ENCODE data around the gene RAMP3.
A peak's percentile ranks its signal among the peaks of the same experiment; 100 is the strongest.

The RAMP3 gene

GRCh38 chr7:45211958-45212357 is 54.4 kb downstream of the RAMP3 start:
- Histone ChIP-seq H3K4me3 (ENCODE audit: control insufficient read depth in 1 of 7, extremely low read depth in 1 of 7, insufficient read depth in 4 of 7, low read depth in 2 of 7, low read length in 6 of 7) (no peak overlapping the region), H3K36me3 (ENCODE audit: control insufficient read depth in 4 of 4, insufficient read depth in 4 of 4, low read length in 3 of 4) (no peaks in the 10 kb centered on the region), H3K27me3 (replicated peaks in 2 of 5; ENCODE audit: control insufficient read depth in 4 of 5, insufficient read depth in 5 of 5, low read length in 4 of 5) (peaks cover 4 to 34% (median 21%) of the 10 kb centered on the region in 5 experiments), H3K9me3 (ENCODE audit: control extremely low read depth in 1 of 5, control insufficient read depth in 4 of 5, insufficient read depth in 2 of 5, low read depth in 1 of 5, low read length in 4 of 5) (peaks cover 0 to 3% (median 0%) of the 10 kb centered on the region in 5 experiments), H3K27ac (ENCODE audit: insufficient read depth in 1 of 2, low read depth in 1 of 2, low read length in 2 of 2, poor library complexity in 1 of 2, severe bottlenecking in 2 of 2) (no peak overlapping the region), H3K4me1 (ENCODE audit: control extremely low read depth in 1 of 4, control insufficient read depth in 4 of 4, insufficient read depth in 4 of 4, low read length in 3 of 4) (no peaks in the 10 kb centered on the region)
- POLR2A ChIA-PET, result no interaction called here
- CTCF ChIA-PET, result no interaction called here
- DNase-seq, result no peak
- 100% methylated on average over 1 of the region's 2 CpGs for WGBS (ENCODE audit: insufficient coverage)

- 94% methylated on average over 5 of the region's 5 CpGs for WGBS (ENCODE audit: insufficient coverage)
- Histone ChIP-seq H3K4me1 (ENCODE audit: control extremely low read depth in 1 of 4, control insufficient read depth in 4 of 4, insufficient read depth in 4 of 4, low read length in 3 of 4) (no peaks in the 10 kb centered on the region), H3K36me3 (ENCODE audit: control insufficient read depth in 4 of 4, insufficient read depth in 4 of 4, low read length in 3 of 4) (no peaks in the 10 kb centered on the region), H3K4me3 (ENCODE audit: control insufficient read depth in 1 of 7, extremely low read depth in 1 of 7, insufficient read depth in 4 of 7, low read depth in 2 of 7, low read length in 6 of 7) (no peak overlapping the region), H3K9me3 (ENCODE audit: control extremely low read depth in 1 of 5, control insufficient read depth in 4 of 5, insufficient read depth in 2 of 5, low read depth in 1 of 5, low read length in 4 of 5) (peaks cover 0 to 3% (median 0%) of the 10 kb centered on the region in 5 experiments), H3K27ac (ENCODE audit: insufficient read depth in 1 of 2, low read depth in 1 of 2, low read length in 2 of 2, poor library complexity in 1 of 2, severe bottlenecking in 2 of 2) (no peak overlapping the region), H3K27me3 (replicated peaks in 2 of 5; ENCODE audit: control insufficient read depth in 4 of 5, insufficient read depth in 5 of 5, low read length in 4 of 5) (peaks cover 4 to 35% (median 21%) of the 10 kb centered on the region in 5 experiments)
- DNase-seq, result no peak
- ChIA-PET CTCF (interaction anchor here (0.8 kb wide), 1 partner anchor 43 kb away, joined by 3 read pairs; no protein-coding TSS in a partner anchor), POLR2A (no interaction called here)
These were observed 55.0 kb downstream of the RAMP3 start for GRCh38 chr7:45212606-45213005.

GRCh38 chr7:45215601-45216062 is 58.0 kb downstream of the RAMP3 start:
- ChIA-PET POLR2A (no interaction called here), CTCF (interaction anchor here (1.8 kb wide), 1 partner anchor 21 kb away, joined by 4 read pairs; no protein-coding TSS in a partner anchor)
- no peak overlapping the region for H3K4me3 ChIP-seq (ENCODE audit: control insufficient read depth in 1 of 7, extremely low read depth in 1 of 7, insufficient read depth in 4 of 7, low read depth in 2 of 7, low read length in 6 of 7)
- H3K4me1 ChIP-seq (ENCODE audit: control extremely low read depth in 1 of 4, control insufficient read depth in 4 of 4, insufficient read depth in 4 of 4, low read length in 3 of 4), result no peaks in the 10 kb centered on the region
- WGBS (ENCODE audit: insufficient coverage), result no CpG with 5 or more reads among the region's 8 CpGs
- DNase-seq, result peak in 1 of 3 donors; percentile 5
- peaks cover 0 to 36% (median 20%) of the 10 kb centered on the region in 5 experiments for H3K27me3 ChIP-seq (replicated peaks in 2 of 5; ENCODE audit: control insufficient read depth in 4 of 5, insufficient read depth in 5 of 5, low read length in 4 of 5)
- H3K36me3 ChIP-seq (ENCODE audit: control insufficient read depth in 4 of 4, insufficient read depth in 4 of 4, low read length in 3 of 4), result no peaks in the 10 kb centered on the region
- peaks cover 0 to 3% (median 0%) of the 10 kb centered on the region in 5 experiments for H3K9me3 ChIP-seq (ENCODE audit: control extremely low read depth in 1 of 5, control insufficient read depth in 4 of 5, insufficient read depth in 2 of 5, low read depth in 1 of 5, low read length in 4 of 5)
- no peak overlapping the region for H3K27ac ChIP-seq (ENCODE audit: insufficient read depth in 1 of 2, low read depth in 1 of 2, low read length in 2 of 2, poor library complexity in 1 of 2, severe bottlenecking in 2 of 2)

GRCh38 chr7:45216181-45216580 is 58.6 kb downstream of the RAMP3 start:
- H3K4me1 ChIP-seq (ENCODE audit: control extremely low read depth in 1 of 4, control insufficient read depth in 4 of 4, insufficient read depth in 4 of 4, low read length in 3 of 4), result no peaks in the 10 kb centered on the region
- H3K9me3 ChIP-seq (ENCODE audit: control extremely low read depth in 1 of 5, control insufficient read depth in 4 of 5, insufficient read depth in 2 of 5, low read depth in 1 of 5, low read length in 4 of 5), result peaks cover 0 to 3% (median 0%) of the 10 kb centered on the region in 5 experiments
- CTCF ChIA-PET, result no interaction called here
- no peak overlapping the region for H3K4me3 ChIP-seq (ENCODE audit: control insufficient read depth in 1 of 7, extremely low read depth in 1 of 7, insufficient read depth in 4 of 7, low read depth in 2 of 7, low read length in 6 of 7)
- POLR2A ChIA-PET, result no interaction called here
- H3K27me3 ChIP-seq (replicated peaks in 2 of 5; ENCODE audit: control insufficient read depth in 4 of 5, insufficient read depth in 5 of 5, low read length in 4 of 5), result peaks cover 0 to 36% (median 17%) of the 10 kb centered on the region in 5 experiments
- DNase-seq, result no peak
- H3K27ac ChIP-seq (ENCODE audit: insufficient read depth in 1 of 2, low read depth in 1 of 2, low read length in 2 of 2, poor library complexity in 1 of 2, severe bottlenecking in 2 of 2), result no peak overlapping the region
- no peaks in the 10 kb centered on the region for H3K36me3 ChIP-seq (ENCODE audit: control insufficient read depth in 4 of 4, insufficient read depth in 4 of 4, low read length in 3 of 4)
- WGBS (ENCODE audit: insufficient coverage), result 71% methylated on average over 5 of the region's 7 CpGs

GRCh38 chr7:45216622-45217165 is 59.1 kb downstream of the RAMP3 start:
- H3K36me3 ChIP-seq (ENCODE audit: control insufficient read depth in 4 of 4, insufficient read depth in 4 of 4, low read length in 3 of 4), result no peaks in the 10 kb centered on the region
- no peaks in the 10 kb centered on the region for H3K4me1 ChIP-seq (ENCODE audit: control extremely low read depth in 1 of 4, control insufficient read depth in 4 of 4, insufficient read depth in 4 of 4, low read length in 3 of 4)
- H3K4me3 ChIP-seq (ENCODE audit: control insufficient read depth in 1 of 7, extremely low read depth in 1 of 7, insufficient read depth in 4 of 7, low read depth in 2 of 7, low read length in 6 of 7), result no peak overlapping the region
- WGBS (ENCODE audit: insufficient coverage), result 69% methylated on average over 7 of the region's 11 CpGs
- no peak for DNase-seq
- peaks cover 0 to 3% (median 0%) of the 10 kb centered on the region in 5 experiments for H3K9me3 ChIP-seq (ENCODE audit: control extremely low read depth in 1 of 5, control insufficient read depth in 4 of 5, insufficient read depth in 2 of 5, low read depth in 1 of 5, low read length in 4 of 5)
- H3K27me3 ChIP-seq (replicated peaks in 2 of 5; ENCODE audit: control insufficient read depth in 4 of 5, insufficient read depth in 5 of 5, low read length in 4 of 5), result peaks cover 0 to 36% (median 17%) of the 10 kb centered on the region in 5 experiments
- H3K27ac ChIP-seq (ENCODE audit: insufficient read depth in 1 of 2, low read depth in 1 of 2, low read length in 2 of 2, poor library complexity in 1 of 2, severe bottlenecking in 2 of 2), result no peak overlapping the region
- ChIA-PET POLR2A (no interaction called here), CTCF (no interaction called here)

- Histone ChIP-seq H3K27me3 (replicated peaks in 2 of 5; ENCODE audit: control insufficient read depth in 4 of 5, insufficient read depth in 5 of 5, low read length in 4 of 5) (peaks cover 0 to 36% (median 16%) of the 10 kb centered on the region in 5 experiments), H3K4me1 (ENCODE audit: control extremely low read depth in 1 of 4, control insufficient read depth in 4 of 4, insufficient read depth in 4 of 4, low read length in 3 of 4) (no peaks in the 10 kb centered on the region), H3K4me3 (ENCODE audit: control insufficient read depth in 1 of 7, extremely low read depth in 1 of 7, insufficient read depth in 4 of 7, low read depth in 2 of 7, low read length in 6 of 7) (no peak overlapping the region), H3K36me3 (ENCODE audit: control insufficient read depth in 4 of 4, insufficient read depth in 4 of 4, low read length in 3 of 4) (no peaks in the 10 kb centered on the region), H3K27ac (ENCODE audit: insufficient read depth in 1 of 2, low read depth in 1 of 2, low read length in 2 of 2, poor library complexity in 1 of 2, severe bottlenecking in 2 of 2) (no peak overlapping the region), H3K9me3 (ENCODE audit: control extremely low read depth in 1 of 5, control insufficient read depth in 4 of 5, insufficient read depth in 2 of 5, low read depth in 1 of 5, low read length in 4 of 5) (peaks cover 0 to 3% (median 0%) of the 10 kb centered on the region in 5 experiments)
- ChIA-PET CTCF (no interaction called here), POLR2A (no interaction called here)
- WGBS (ENCODE audit: insufficient coverage), result 60% methylated on average over 6 of the region's 6 CpGs
- DNase-seq, result no peak
These were observed 59.8 kb downstream of the RAMP3 start for GRCh38 chr7:45217358-45217757.

GRCh38 chr7:45219130-45219529 is 61.5 kb downstream of the RAMP3 start:
- Histone ChIP-seq H3K27me3 (replicated peaks in 2 of 5; ENCODE audit: control insufficient read depth in 4 of 5, insufficient read depth in 5 of 5, low read length in 4 of 5) (peaks cover 0 to 32% (median 13%) of the 10 kb centered on the region in 5 experiments), H3K9me3 (ENCODE audit: control extremely low read depth in 1 of 5, control insufficient read depth in 4 of 5, insufficient read depth in 2 of 5, low read depth in 1 of 5, low read length in 4 of 5) (no peaks in the 10 kb centered on the region), H3K27ac (ENCODE audit: insufficient read depth in 1 of 2, low read depth in 1 of 2, low read length in 2 of 2, poor library complexity in 1 of 2, severe bottlenecking in 2 of 2) (no peak overlapping the region), H3K4me1 (ENCODE audit: control extremely low read depth in 1 of 4, control insufficient read depth in 4 of 4, insufficient read depth in 4 of 4, low read length in 3 of 4) (no peaks in the 10 kb centered on the region), H3K36me3 (ENCODE audit: control insufficient read depth in 4 of 4, insufficient read depth in 4 of 4, low read length in 3 of 4) (no peaks in the 10 kb centered on the region), H3K4me3 (ENCODE audit: control insufficient read depth in 1 of 7, extremely low read depth in 1 of 7, insufficient read depth in 4 of 7, low read depth in 2 of 7, low read length in 6 of 7) (no peak overlapping the region)
- 97% methylated on average over 12 of the region's 12 CpGs for WGBS (ENCODE audit: insufficient coverage)
- ChIA-PET POLR2A (no interaction called here), CTCF (no interaction called here)
- DNase-seq, result no peak
